K562 (cell line): ENCODE results near the gene EN2. TPM values are rescaled to one million over a fixed set of nuclear protein-coding genes. Genes with fewer than 3 reads are reported as not detected.

ENCODE experiments used
- ATAC-seq: fragments of 200-7000 bp; cut with Tn5 transposase; 3 replicates; pipeline ENCODE4 v1.9.1; 2020; ENCODE audit warnings: moderate library complexity
- BruUV-seq: library from RNA; stranded (reverse); fragments of 400-500 nt; replicated peaks from 2 replicates; lab custom pipeline; 2021; lab: Mats Ljungman, UMichigan
- CTCF ChIA-PET: fragments of 300-600 bp; formaldehyde crosslinking; extraction: SDS; loops from one replicate; lab custom pipeline; 2021; ENCODE audit warnings: low intra/inter-chr PET ratio; lab: Yijun Ruan, JAX
- POLR2A ChIA-PET: fragments of 300-600, 350-650 bp; sonication (Branson Sonifier 250); formaldehyde crosslinking; extraction: SDS; loops from one replicate; lab custom pipeline; 2021; ENCODE audit warnings: antibody characterized with exemption, inconsistent platforms; lab: Yijun Ruan, JAX
- DNase-seq, 4 experiments: peaks; one replicate each; pipeline versions ENCODE4 v3.0.0 to v3.0.0-alpha.2; 2011 to 2018; ENCODE audit warnings: low spot score in 3 of 4, mixed read lengths in 3 of 4; ENCODE audit errors: extremely low read depth in 1 of 4
- FAIRE-seq: peaks from 2 replicates; lab custom pipeline; 2011; peaks lifted over from hg19 to GRCh38; lab: Jason Lieb, UNC
- H2AFZ ChIP-seq: 2 replicates; pipeline ENCODE4 v1.6.0; 2011; ENCODE audit warnings: low read depth, low read length, control low read depth, inconsistent platforms
- H3K27ac ChIP-seq: fragments of 200-600 bp; 3 replicates; pipeline ENCODE4 v1.8.0; 2011; ENCODE audit warnings: low read depth, mild to moderate bottlenecking, control low read depth, inconsistent platforms, low read length, moderate library complexity, mixed read lengths; ENCODE audit errors: extremely low read depth
- H3K27me3 ChIP-seq, 2 experiments: fragments of 300-600 bp in 1 of 2; 2 replicates in 1 of 2; 3 replicates in 1 of 2; pipeline versions ENCODE4 v1.6.0 to v1.8.0; 2011; ENCODE audit warnings: inconsistent platforms in 2 of 2, low read length in 2 of 2, mild to moderate bottlenecking in 1 of 2, mixed read lengths in 1 of 2, moderate library complexity in 1 of 2; ENCODE audit not compliant: control insufficient read depth in 2 of 2, insufficient read depth in 2 of 2
- H3K36me3 ChIP-seq: fragments of 300-600 bp; 3 replicates; pipeline ENCODE4 v1.8.0; 2011; ENCODE audit warnings: mild to moderate bottlenecking, low read length, inconsistent platforms; ENCODE audit not compliant: control insufficient read depth, insufficient read depth
- H3K4me1 ChIP-seq, 2 experiments: fragments of 200-600 bp in 1 of 2; replicated peaks in 1 of 2; 2 replicates in 1 of 2; 3 replicates in 1 of 2; pipeline versions ENCODE4 v1.5.1 to v1.8.0; 2011; ENCODE audit warnings: inconsistent platforms in 2 of 2, low read length in 2 of 2, mild to moderate bottlenecking in 1 of 2, mixed read lengths in 1 of 2, moderate library complexity in 1 of 2; ENCODE audit not compliant: control insufficient read depth in 2 of 2, insufficient read depth in 2 of 2
- H3K4me2 ChIP-seq: 2 replicates; pipeline ENCODE4 v1.6.1; 2011; ENCODE audit warnings: low read length, control low read depth, inconsistent platforms, mixed read lengths; ENCODE audit not compliant: insufficient read depth
- H3K4me3 ChIP-seq: fragments of 200-600 bp; sonication (generic), shearing (Covaris generic); 2 replicates; pipeline ENCODE4 v1.5.1; 2016; ENCODE audit warnings: control low read depth, inconsistent platforms
- H3K79me2 ChIP-seq: fragments of 200-600 bp; 3 replicates; pipeline ENCODE4 v1.8.0; 2011; ENCODE audit warnings: low read length, inconsistent platforms; ENCODE audit not compliant: control insufficient read depth, insufficient read depth
- H3K9ac ChIP-seq, 2 experiments: 2 replicates each; pipeline versions ENCODE4 v1.6.0 to v1.6.1; 2011; ENCODE audit warnings: low read depth in 2 of 2, low read length in 2 of 2, control low read depth in 1 of 2, inconsistent platforms in 1 of 2, mild to moderate bottlenecking in 1 of 2, mixed read lengths in 1 of 2; ENCODE audit not compliant: insufficient read depth in 1 of 2
- H3K9me1 ChIP-seq: one replicate; pipeline ENCODE4 v1.6.0; 2011; ENCODE audit warnings: inconsistent platforms, mild to moderate bottlenecking, low read length, moderate library complexity; ENCODE audit not compliant: control insufficient read depth, insufficient read depth
- H3K9me3 ChIP-seq: replicated peaks from 2 replicates; pipeline ENCODE4 v1.5.1; 2011; ENCODE audit warnings: low read depth, low read length, inconsistent platforms; ENCODE audit not compliant: control insufficient read depth, insufficient read depth
- H4K20me1 ChIP-seq: replicated peaks from 2 replicates; pipeline ENCODE4 v1.6.1; 2011; ENCODE audit warnings: low read length, inconsistent platforms, mixed read lengths; ENCODE audit not compliant: control insufficient read depth, insufficient read depth
- HSF4 ChIP-seq: fragments of 250-450 bp; sonication (Bioruptor Pico); IDR thresholded peaks from 2 replicates; pipeline ENCODE4 v2.1.2; 2022; ENCODE audit warnings: mild to moderate bottlenecking, moderate library complexity, borderline replicate concordance
- ZNF263 ChIP-seq: sonication (generic); formaldehyde crosslinking; IDR thresholded peaks from 2 replicates; pipeline ENCODE4 v1.8.0; 2022; ENCODE audit warnings: mild to moderate bottlenecking, missing genetic modification reagents, borderline replicate concordance
- WGBS: fragments of 100-300 bp; shearing (Covaris generic); methylation state at CpG from one replicate; pipeline ENCODE4 v1.1.6; 2016; ENCODE audit warnings: low coverage, mixed read lengths; ENCODE audit not compliant: insufficient coverage; ENCODE audit errors: missing lambda C conversion rate; 5-methylcytosine and 5-hydroxymethylcytosine counted together
- in situ Hi-C: fragments of 300-500 bp; cut with MboI; formaldehyde crosslinking; loops from 4 replicates; pipeline ENCODE4 v1.15.0; 2018; ENCODE audit warnings: inconsistent platforms, mixed read lengths
- intact Hi-C: fragments of 100-400 bp; cut with micrococcal nuclease; formaldehyde crosslinking; loops from 2 replicates; pipeline ENCODE4 v1.14.2; 2022
- polyA plus RNA-seq, 8 experiments: library from polyadenylated mRNA; depleted of rRNA in 4 of 8; stranded (reverse) in 5 of 8; unstranded in 3 of 8; fragments of >200 nt; fragmentation: Nextera tagmentation in 2 of 8; fragmentation: Illumina TruSeq in 1 of 8; extraction: Ambion mirVana in 2 of 8; extraction: Trizol in 1 of 8; gene quantifications; 2 replicates each; pipeline versions ENCODE4 v1.2.1 to v1.2.3, GENCODE V29; 2011 to 2014; ENCODE audit warnings: inconsistent platforms in 1 of 8, missing spikeins in 1 of 8
- total RNA-seq, 7 experiments: library from RNA; depleted of rRNA in 6 of 7; stranded (reverse); fragments of >200 nt in 6 of 7; fragmentation: Illumina TruSeq in 2 of 7; extraction: Trizol in 2 of 7; gene quantifications; 2 replicates each; pipeline versions ENCODE4 v1.2.1 to v1.2.3, GENCODE V29; 2011 to 2021; ENCODE audit warnings: low replicate concordance in 1 of 7

The EN2 gene
- total and polyA plus RNA-seq, 9 of the 15 experiments (the other 6 are each of a cell fraction or from before 2014, with no cell fraction given): 0.04 TPM; not detected in 7

DNA sequence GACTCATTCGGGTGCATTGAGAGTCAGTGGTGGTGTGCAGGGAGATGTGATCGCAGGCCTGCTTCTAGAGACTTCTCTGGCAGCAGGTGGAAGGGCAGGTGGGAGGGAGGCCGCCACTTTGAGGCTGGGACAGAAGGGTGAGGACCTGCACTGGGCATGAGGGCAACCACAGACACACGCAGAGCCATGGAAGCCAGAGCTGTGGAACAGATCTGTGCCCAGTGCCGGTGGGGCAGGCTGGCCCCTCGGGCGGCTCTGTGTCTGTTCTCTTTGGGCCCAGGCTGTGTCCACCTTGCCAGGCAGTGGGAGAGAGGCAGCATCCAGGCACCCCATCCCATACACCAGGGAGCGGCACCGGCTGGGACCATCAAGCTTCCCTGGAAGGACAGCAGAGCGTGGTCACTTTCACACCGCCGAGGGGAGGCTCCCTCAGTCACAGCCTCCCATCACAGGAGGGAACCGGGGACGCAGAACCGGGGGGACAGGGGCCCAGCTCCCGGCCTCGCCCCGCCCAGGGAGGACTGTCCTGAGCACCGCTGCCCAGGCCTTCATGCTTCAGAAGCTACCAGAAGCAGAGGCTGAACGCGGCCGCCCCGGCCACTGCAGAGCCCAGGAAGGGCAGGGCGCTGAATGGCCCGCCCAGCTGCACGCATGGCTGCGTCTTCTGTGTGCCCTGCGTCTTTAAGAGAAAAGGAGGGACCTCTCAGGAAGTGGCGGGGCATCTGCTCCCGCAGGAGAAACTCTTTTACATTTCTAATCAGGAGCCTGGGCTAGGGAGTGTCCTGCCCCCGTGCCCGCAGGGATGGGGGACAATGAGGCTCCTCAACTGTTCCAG lies 32.1 kb downstream of the EN2 start:
- Histone ChIP-seq H3K79me2 (no peaks in the 10 kb centered on the region), H3K9me1 (no peaks in the 10 kb centered on the region), H3K36me3 (no peaks in the 10 kb centered on the region), H3K27ac (no peak overlapping the region), H4K20me1 (peaks cover 13% of the 10 kb centered on the region; the same call in 1 of the 2 replicates), H3K4me2 (no peak overlapping the region), H3K4me1 (peaks cover 0 to 16% of the 10 kb centered on the region in 2 experiments; a peak in 1 of 5 replicates), H3K9me3 (no peaks in the 10 kb centered on the region), H3K27me3 (peaks cover 84 to 91% of the 10 kb centered on the region in 2 experiments), H3K4me3 (no peak overlapping the region), H2AFZ (no peak overlapping the region), H3K9ac (no peak overlapping the region)
- no peak for FAIRE-seq
- ATAC-seq: no peak; the same call in 2 of the 3 replicates
- under 1% methylated on average over 31 of the region's 32 CpGs for WGBS
- intact Hi-C loops: no loop called here
- DNase-seq: no peak
- POLR2A ChIA-PET: interaction anchor here (0.6 kb wide), 3 partner anchors 15 to 90 kb away, joined by 3 read pairs; no protein-coding TSS in a partner anchor
- no TSS peak for BruUV-seq
- in situ Hi-C loops: no loop called here
- CTCF ChIA-PET: no interaction called here
- 0 out of 2 replicates have a peak, but pooled peaks have one; percentile 25 for TF ChIP-seq ZNF263 (CRISPR knock-in tag)
- TF ChIP-seq HSF4: no peak
